Right ventricle myocardium inferior (tissue), 1 donor: ENCODE measurements around the gene PLAAT5. TPM values are rescaled to one million over a fixed set of nuclear protein-coding genes. Genes with fewer than 3 reads are reported as not detected.
A peak's percentile ranks its signal among the peaks of the same experiment; 100 is the strongest.

Source experiments
- ATAC-seq: fragments of 200-7000 bp; cut with Tn5 transposase; one replicate; pipeline ENCODE4 v1.9.1; 2020; ENCODE audit warnings: mild to moderate bottlenecking, moderate library complexity
- DNase-seq: peaks from one replicate; pipeline ENCODE4 v3.0.0; 2021; ENCODE audit errors: missing footprints
- intact Hi-C: fragments of 100-400 bp; cut with DNase I; formaldehyde crosslinking; loops from one replicate; pipeline ENCODE4 v1.11.0; 2022
- total RNA-seq: library from RNA; stranded (reverse); fragmentation: NEBNext Ultra II Directional; extraction: Animal tissue kit (Norgen Biotek cat#: 25700); gene quantifications from one replicate; pipeline ENCODE4 v1.2.1, GENCODE V29; 2021
- donor health status: DM: no; HTN: yes; CAD: no; lungs with severe emphysema.

The PLAAT5 gene
- total RNA-seq, 1 donor from 2014 or later = 4.8 TPM

- ATAC-seq = no peak
- intact Hi-C loops = no loop called here
- no peak for DNase-seq
Observed at GRCh38 chr11:63520606-63521170, 29.7 kb upstream of the PLAAT5 start.

- no peak for ATAC-seq
- intact Hi-C loops = no loop called here
Observed at GRCh38 chr11:63518548-63518947, 27.6 kb upstream of the PLAAT5 start.

GRCh38 chr11:63517156-63517555, 26.2 kb upstream of the PLAAT5 start:
- DNase-seq (no peak), ATAC-seq (no peak)
- intact Hi-C loops = no loop called here

More at GRCh38 chr11:63518548-63518947, 27.6 kb upstream of the PLAAT5 start:
- DNase-seq = no peak

GRCh38 chr11:63516109-63516508, 25.1 kb upstream of the PLAAT5 start:
- ATAC-seq (no peak), DNase-seq (no peak)
- intact Hi-C loops = no loop called here

- intact Hi-C loops = no loop called here
- ATAC-seq (no peak), DNase-seq (no peak)
Observed at GRCh38 chr11:63512816-63513215, 21.8 kb upstream of the PLAAT5 start.

- DNase-seq (no peak), ATAC-seq (no peak)
- intact Hi-C loops = no loop called here
Observed at GRCh38 chr11:63511048-63511748, 20.2 kb upstream of the PLAAT5 start.

GRCh38 chr11:63510360-63511047, 19.5 kb upstream of the PLAAT5 start:
- ATAC-seq = peak; percentile 67
- DNase-seq = no peak
- intact Hi-C loops = no loop called here

GRCh38 chr11:63508745-63509144, 17.8 kb upstream of the PLAAT5 start:
- intact Hi-C loops = loop anchor here (1.0 kb wide), 1 partner anchor 18 kb away; no protein-coding TSS in a partner anchor
- no peak for ATAC-seq
- DNase-seq = no peak

- ATAC-seq (peak; percentile 61), DNase-seq (no peak)
- intact Hi-C loops = loop anchor here (1.0 kb wide), 1 partner anchor 18 kb away; no protein-coding TSS in a partner anchor
Observed at GRCh38 chr11:63508009-63508408, 17.0 kb upstream of the PLAAT5 start.

- DNase-seq (no peak), ATAC-seq (no peak)
- intact Hi-C loops = no loop called here
Observed at GRCh38 chr11:63507511-63507910, 16.5 kb upstream of the PLAAT5 start.

- ATAC-seq (no peak), DNase-seq (no peak)
- intact Hi-C loops = no loop called here
Observed at GRCh38 chr11:63506876-63507275, 15.9 kb upstream of the PLAAT5 start.

GRCh38 chr11:63505857-63506528, 15.0 kb upstream of the PLAAT5 start, which contains the start of gene LGALS12:
Gene LGALS12 (plus strand): TSS chr11:63506084. CDS start chr11:63506459, 375 bp downstream.
- intact Hi-C loops = no loop called here
- no peak for ATAC-seq
- DNase-seq = peak; percentile 75

GRCh38 chr11:63504933-63505586, 14.1 kb upstream of the PLAAT5 start:
- intact Hi-C loops = no loop called here
- DNase-seq (no peak), ATAC-seq (peak; percentile 64)

- DNase-seq = no peak
- intact Hi-C loops = no loop called here
- no peak for ATAC-seq
Observed at GRCh38 chr11:63504054-63504453, 13.1 kb upstream of the PLAAT5 start.

- intact Hi-C loops = no loop called here
- DNase-seq = no peak
Observed at GRCh38 chr11:63503492-63503891, 12.5 kb upstream of the PLAAT5 start.

GRCh38 chr11:63502252-63502820, 11.4 kb upstream of the PLAAT5 start:
- DNase-seq (no peak), ATAC-seq (no peak)
- intact Hi-C loops = no loop called here

More at GRCh38 chr11:63503492-63503891, 12.5 kb upstream of the PLAAT5 start:
- no peak for ATAC-seq

GRCh38 chr11:63501236-63501635, 10.3 kb upstream of the PLAAT5 start:
- no peak for ATAC-seq
- no peak for DNase-seq
- intact Hi-C loops = no loop called here

GRCh38 chr11:63499874-63500273, 8.9 kb upstream of the PLAAT5 start:
- no peak for ATAC-seq
- DNase-seq = no peak
- intact Hi-C loops = no loop called here

- intact Hi-C loops = no loop called here
- no peak for ATAC-seq
- no peak for DNase-seq
Observed at GRCh38 chr11:63494975-63495374, 4.0 kb upstream of the PLAAT5 start.
